Adrenal gland (tissue), 5 donors: Measurements from ENCODE around the gene SH3BP1.

Experiments used
- POLR2A ChIP-seq, 2 donors: fragments of 450-650 bp; IDR thresholded peaks; one replicate each; pipeline ENCODE4 v1.6.1; 2017; ENCODE audit warnings: antibody characterized with exemption in 2 of 2, mild to moderate bottlenecking in 2 of 2, moderate library complexity in 1 of 2
- TF ChIP-seq, protein P1 (sequence below), 6 experiments: fragments of 450-650 bp in 4 of 6; fragments of 200-600 bp in 2 of 6; sonication (generic) in 1 of 6; IDR thresholded peaks; 1 replicate in 5 of 6; 2 replicates in 1 of 6; pipeline versions ENCODE4 v1.5.1 to v1.8.0; 2016 to 2021; ENCODE audit warnings: antibody characterized with exemption in 6 of 6, mild to moderate bottlenecking in 2 of 6, moderate library complexity in 1 of 6
- donor health status: DM: no; HTN: no; CAD: no.

DNA sequence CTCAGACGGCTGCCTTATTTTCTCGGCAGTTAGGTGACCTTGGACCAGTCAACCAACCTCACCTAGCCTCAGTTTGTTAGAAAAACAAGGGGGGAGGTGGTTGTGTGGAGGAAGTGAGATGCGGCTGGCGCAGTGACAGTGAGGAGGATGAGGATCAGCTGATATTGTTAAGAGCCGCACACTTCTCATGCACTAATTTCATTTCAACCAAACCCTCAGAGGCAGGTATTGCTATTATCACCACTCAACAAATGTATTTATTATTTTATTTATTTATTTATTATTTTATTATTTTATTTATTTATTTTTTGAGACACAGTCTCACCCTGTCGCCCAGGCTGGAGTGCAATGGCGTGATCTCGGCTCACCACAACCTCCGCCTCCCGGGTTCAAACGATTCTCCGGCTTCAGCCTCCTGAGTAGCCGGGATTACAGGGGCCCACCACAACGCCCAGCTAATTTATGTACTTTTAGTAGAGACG is 38.1 kb downstream of the SH3BP1 start:
- TF ChIP-seq, protein P1, sequence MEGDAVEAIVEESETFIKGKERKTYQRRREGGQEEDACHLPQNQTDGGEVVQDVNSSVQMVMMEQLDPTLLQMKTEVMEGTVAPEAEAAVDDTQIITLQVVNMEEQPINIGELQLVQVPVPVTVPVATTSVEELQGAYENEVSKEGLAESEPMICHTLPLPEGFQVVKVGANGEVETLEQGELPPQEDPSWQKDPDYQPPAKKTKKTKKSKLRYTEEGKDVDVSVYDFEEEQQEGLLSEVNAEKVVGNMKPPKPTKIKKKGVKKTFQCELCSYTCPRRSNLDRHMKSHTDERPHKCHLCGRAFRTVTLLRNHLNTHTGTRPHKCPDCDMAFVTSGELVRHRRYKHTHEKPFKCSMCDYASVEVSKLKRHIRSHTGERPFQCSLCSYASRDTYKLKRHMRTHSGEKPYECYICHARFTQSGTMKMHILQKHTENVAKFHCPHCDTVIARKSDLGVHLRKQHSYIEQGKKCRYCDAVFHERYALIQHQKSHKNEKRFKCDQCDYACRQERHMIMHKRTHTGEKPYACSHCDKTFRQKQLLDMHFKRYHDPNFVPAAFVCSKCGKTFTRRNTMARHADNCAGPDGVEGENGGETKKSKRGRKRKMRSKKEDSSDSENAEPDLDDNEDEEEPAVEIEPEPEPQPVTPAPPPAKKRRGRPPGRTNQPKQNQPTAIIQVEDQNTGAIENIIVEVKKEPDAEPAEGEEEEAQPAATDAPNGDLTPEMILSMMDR (IDR thresholded peaks at IDR 0.05), result no peak
- TF ChIP-seq POLR2A (IDR thresholded peaks at IDR 0.05), result no peak
